ENCODE measurements around the gene TTC4.

The TTC4 gene

GRCh38 chr1:54782588-54782987, 66.9 kb downstream of the TTC4 start:
- no peak for DNase-seq (ENCODE audit: low read depth)

DNA sequence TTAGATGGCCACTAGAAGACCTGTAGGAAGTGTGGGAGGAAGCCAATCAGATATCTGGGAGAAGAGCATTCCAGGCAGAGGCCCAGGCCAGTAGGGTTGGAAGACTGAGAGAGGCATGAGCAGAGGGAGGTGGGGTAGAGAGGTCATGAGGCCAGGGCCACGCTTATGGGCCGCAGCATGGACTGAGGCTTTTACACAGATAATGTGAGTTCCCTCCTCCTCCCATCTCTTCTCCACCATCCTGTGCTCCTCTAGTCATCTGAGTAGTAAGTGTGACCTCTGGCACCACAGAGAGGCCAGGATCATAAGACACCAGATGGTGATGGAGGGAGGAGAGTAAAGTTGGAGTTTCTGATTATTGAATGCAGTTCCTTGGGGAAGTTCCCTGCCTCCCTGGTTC, 68.4 kb downstream of the TTC4 start:
- DNase-seq (ENCODE audit: low read depth) = no peak

DNA sequence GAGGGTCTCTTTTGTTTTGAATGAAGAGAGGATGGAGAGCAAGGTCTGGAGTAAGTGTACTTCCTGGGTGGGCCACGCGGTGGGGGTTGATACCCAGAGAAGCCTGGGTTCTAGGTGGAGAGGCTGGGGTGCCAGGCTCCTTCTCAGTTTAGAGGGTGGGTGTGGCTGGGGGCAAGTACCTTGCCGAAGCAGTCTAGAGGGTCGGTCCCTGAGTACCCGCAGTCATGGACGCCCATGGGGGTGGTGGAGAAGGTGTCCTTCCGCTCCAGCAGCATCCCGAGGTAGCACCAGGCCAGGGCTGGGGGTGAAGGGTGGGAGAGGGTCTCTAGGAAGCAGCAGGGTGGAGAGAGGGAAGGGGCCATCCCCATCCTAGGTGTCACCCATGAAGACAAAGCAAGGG, 71.1 kb downstream of the TTC4 start:
- no peak for DNase-seq (ENCODE audit: low read depth)

GRCh38 chr1:54787604-54788003, 71.9 kb downstream of the TTC4 start:
- no peak for DNase-seq (ENCODE audit: low read depth)

DNA sequence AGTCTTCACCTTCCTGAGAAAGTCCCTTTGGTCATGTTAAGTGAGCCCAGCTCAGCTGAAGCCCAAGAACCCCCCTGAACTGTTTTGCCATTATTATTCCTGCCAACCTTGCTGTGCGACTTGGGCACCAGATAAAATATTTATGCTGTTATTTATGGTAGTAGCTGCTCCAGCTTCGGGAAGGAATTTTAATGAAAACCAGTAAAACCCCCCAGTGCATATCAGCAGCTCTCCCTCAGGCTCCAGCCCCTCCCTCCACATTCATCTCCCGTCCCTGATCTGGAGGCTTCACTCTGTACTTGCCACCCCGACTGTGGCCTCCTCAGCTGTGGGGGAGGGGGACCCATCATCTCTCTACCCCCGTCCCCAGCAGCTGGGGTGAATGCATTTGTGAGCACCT, 72.8 kb downstream of the TTC4 start:
- no peak for DNase-seq (ENCODE audit: low read depth)

GRCh38 chr1:54791880-54792522, 76.3 kb downstream of the TTC4 start:
- no peak for DNase-seq (ENCODE audit: low read depth)

Measured in GM04504 (cell line).